Neural cell (in vitro differentiated cells): ENCODE results near the gene BCAT1. TPM values are rescaled to one million over a fixed set of nuclear protein-coding genes. Genes with fewer than 3 reads are reported as not detected.

Source experiments
- H2AFZ ChIP-seq: fragments of 200-600, 300-800 bp; sonication (generic), shearing (Covaris generic); 2 replicates; pipeline ENCODE4 v1.6.0; 2014; ENCODE audit warnings: low read depth, mild to moderate bottlenecking, antibody characterized with exemption, low read length, moderate library complexity
- H3F3A ChIP-seq: fragments of 200-600 bp; shearing (Covaris generic); 2 replicates; pipeline ENCODE4 v1.6.1; 2016; ENCODE audit warnings: mild to moderate bottlenecking, moderate library complexity, mixed read lengths, antibody characterized with exemption, low read length; ENCODE audit not compliant: insufficient read depth, poor library complexity, severe bottlenecking
- H3K27ac ChIP-seq: fragments of 200-600, 300-800 bp; sonication (generic), shearing (Covaris generic); 2 replicates; pipeline ENCODE4 v1.5.1; 2014; ENCODE audit warnings: mild to moderate bottlenecking, low read length, moderate library complexity
- H3K27me3 ChIP-seq: fragments of 300-800, 200-600 bp; sonication (generic), shearing (Covaris generic); 2 replicates; pipeline ENCODE4 v1.6.0; 2014; ENCODE audit warnings: mild to moderate bottlenecking, low read depth, low read length, moderate library complexity; ENCODE audit not compliant: insufficient read depth
- H3K36me3 ChIP-seq: fragments of 300-800, 200-600 bp; sonication (generic), shearing (Covaris generic); 2 replicates; pipeline ENCODE4 v1.5.1; 2014; ENCODE audit warnings: mild to moderate bottlenecking, antibody characterized with exemption, low read length, moderate library complexity; ENCODE audit not compliant: insufficient read depth
- H3K4me2 ChIP-seq: fragments of 300-800, 200-600 bp; sonication (generic), shearing (Covaris generic); 2 replicates; pipeline ENCODE4 v1.6.0; 2014; ENCODE audit warnings: mild to moderate bottlenecking, low read length
- H3K4me3 ChIP-seq: fragments of 300-800, 200-600 bp; sonication (generic), shearing (Covaris generic); 2 replicates; pipeline ENCODE4 v1.5.1; 2014; ENCODE audit warnings: mild to moderate bottlenecking, low read length, moderate library complexity
- H3K79me2 ChIP-seq: fragments of 200-600 bp; shearing (Covaris generic); replicated peaks from 2 replicates; pipeline ENCODE4 v1.6.0; 2014; ENCODE audit warnings: mild to moderate bottlenecking, low read length, moderate library complexity; ENCODE audit not compliant: insufficient read depth
- H3K9ac ChIP-seq: fragments of 300-800, 200-600 bp; sonication (generic), shearing (Covaris generic); 2 replicates; pipeline ENCODE4 v1.6.1; 2016; ENCODE audit warnings: mild to moderate bottlenecking, low read length, mixed read lengths
- H3K9me2 ChIP-seq: fragments of 200-600 bp; shearing (Covaris generic); 2 replicates; pipeline ENCODE4 v1.6.1; 2016; ENCODE audit warnings: mild to moderate bottlenecking, low read length, mixed read lengths; ENCODE audit not compliant: insufficient read depth
- H3K9me3 ChIP-seq: fragments of 200-600, 300-800 bp; sonication (generic), shearing (Covaris generic); 2 replicates; pipeline ENCODE4 v1.6.1; 2016; ENCODE audit warnings: mild to moderate bottlenecking, mixed run types, low read length, moderate library complexity, mixed read lengths
- H4K20me1 ChIP-seq: fragments of 200-600 bp; shearing (Covaris generic); 2 replicates; pipeline ENCODE4 v1.6.1; 2016; ENCODE audit warnings: mild to moderate bottlenecking, mixed run types; ENCODE audit not compliant: insufficient read depth
- EP300 ChIP-seq: fragments of 450-650 bp; conservative IDR thresholded peaks from 2 replicates; pipeline ENCODE4 v1.6.1; 2014; ENCODE audit warnings: antibody characterized with exemption, mild to moderate bottlenecking, moderate library complexity; ENCODE audit not compliant: poor library complexity, severe bottlenecking
- EZH2 ChIP-seq: fragments of 200-600, 300-800 bp; shearing (Covaris generic), sonication (generic); IDR thresholded peaks from 2 replicates; pipeline ENCODE4 v1.6.1; 2014; ENCODE audit warnings: antibody characterized with exemption, low read length, borderline replicate concordance, mild to moderate bottlenecking; ENCODE audit not compliant: insufficient read depth, poor library complexity, severe bottlenecking
- MXI1 ChIP-seq: fragments of 450-650 bp; conservative IDR thresholded peaks from 2 replicates; pipeline ENCODE4 v1.6.1; 2014; ENCODE audit warnings: antibody characterized with exemption, mild to moderate bottlenecking; ENCODE audit not compliant: poor library complexity, severe bottlenecking
- POLR2AphosphoS5 ChIP-seq: IDR thresholded peaks from 2 replicates; pipeline ENCODE4 v1.6.1; 2012
- RAD21 ChIP-seq: fragments of 450-650 bp; conservative IDR thresholded peaks from 2 replicates; pipeline ENCODE4 v1.6.1; 2014; ENCODE audit warnings: antibody characterized with exemption, mild to moderate bottlenecking, moderate library complexity
- SMC3 ChIP-seq: fragments of 450-650 bp; conservative IDR thresholded peaks from 2 replicates; pipeline ENCODE4 v1.6.1; 2014; ENCODE audit warnings: antibody characterized with exemption, mild to moderate bottlenecking, moderate library complexity; ENCODE audit not compliant: poor library complexity
- TAF1 ChIP-seq: IDR thresholded peaks from 2 replicates; pipeline ENCODE4 v1.6.1; 2012; ENCODE audit warnings: low read depth
- polyA plus RNA-seq: library from polyadenylated mRNA; depleted of rRNA; stranded (reverse); fragments of >200 nt; gene quantifications from 2 replicates; pipeline ENCODE4 v1.2.3, GENCODE V29; 2014
- TF ChIP-seq, protein P1 (sequence below): fragments of 450-650 bp; IDR thresholded peaks from 2 replicates; pipeline ENCODE4 v1.5.1; 2014; ENCODE audit warnings: antibody characterized with exemption, mild to moderate bottlenecking, moderate library complexity; ENCODE audit not compliant: poor library complexity, severe bottlenecking
- TF ChIP-seq, protein P2 (sequence below): IDR thresholded peaks from 2 replicates; pipeline ENCODE4 v1.6.1; 2012; ENCODE audit warnings: borderline replicate concordance

BCAT1 gene
- polyA plus RNA-seq, 1 donor from 2014 or later, result 31.3 TPM

DNA sequence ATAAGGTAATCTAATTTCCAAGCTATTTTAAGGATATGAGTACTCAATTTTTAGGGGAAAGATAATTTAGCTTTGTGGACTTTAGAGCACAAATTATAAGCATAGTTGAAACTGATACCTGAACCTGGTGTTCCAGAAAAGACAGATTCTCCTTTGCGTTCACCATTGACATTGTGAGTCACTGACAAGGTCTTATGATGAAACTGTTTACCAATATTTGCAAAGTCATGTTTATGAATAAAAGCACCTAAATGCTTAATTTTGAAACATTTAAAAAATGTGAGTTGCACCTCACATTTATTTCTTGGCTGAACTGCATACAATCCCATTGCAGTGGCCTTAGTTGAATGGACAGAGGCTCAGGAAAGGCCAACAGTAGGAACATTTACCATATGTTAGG, 3.9 kb downstream of the BCAT1 start:
- H2AFZ ChIP-seq, result no peak overlapping the region

DNA sequence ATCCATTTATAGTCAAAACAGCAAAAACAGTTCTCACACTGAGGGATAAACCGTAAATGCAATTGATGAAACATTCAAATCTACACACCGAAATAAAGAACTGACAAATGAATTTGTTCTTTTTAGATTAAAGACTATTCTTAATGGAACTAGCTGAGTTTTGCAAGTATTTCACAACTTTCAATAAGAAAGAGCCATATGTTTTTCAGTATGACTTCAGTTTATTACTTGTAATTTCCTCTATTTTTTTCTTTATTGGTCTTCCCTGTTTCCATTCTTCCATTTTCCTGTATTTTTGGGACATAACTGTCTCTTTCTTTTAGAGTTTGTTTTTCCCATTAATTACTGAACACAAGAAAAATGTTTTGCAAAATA, 4.3 kb downstream of the BCAT1 start:
- Histone ChIP-seq H4K20me1 (no peaks in the 10 kb centered on the region), H2AFZ (no peak overlapping the region), H3K27me3 (peaks cover 22% of the 10 kb centered on the region), H3K9me3 (no peaks in the 10 kb centered on the region), H3K36me3 (no peaks in the 10 kb centered on the region), H3K79me2 (peaks cover 47% of the 10 kb centered on the region), H3F3A (peaks cover 2% of the 10 kb centered on the region), H3K4me2 (no peak overlapping the region), H3K4me3 (no peak overlapping the region), H3K9ac (no peak overlapping the region), H3K9me2 (no peaks in the 10 kb centered on the region), H3K27ac (no peak overlapping the region)
- no peak for TF ChIP-seq EZH2
- TF ChIP-seq, protein P1, sequence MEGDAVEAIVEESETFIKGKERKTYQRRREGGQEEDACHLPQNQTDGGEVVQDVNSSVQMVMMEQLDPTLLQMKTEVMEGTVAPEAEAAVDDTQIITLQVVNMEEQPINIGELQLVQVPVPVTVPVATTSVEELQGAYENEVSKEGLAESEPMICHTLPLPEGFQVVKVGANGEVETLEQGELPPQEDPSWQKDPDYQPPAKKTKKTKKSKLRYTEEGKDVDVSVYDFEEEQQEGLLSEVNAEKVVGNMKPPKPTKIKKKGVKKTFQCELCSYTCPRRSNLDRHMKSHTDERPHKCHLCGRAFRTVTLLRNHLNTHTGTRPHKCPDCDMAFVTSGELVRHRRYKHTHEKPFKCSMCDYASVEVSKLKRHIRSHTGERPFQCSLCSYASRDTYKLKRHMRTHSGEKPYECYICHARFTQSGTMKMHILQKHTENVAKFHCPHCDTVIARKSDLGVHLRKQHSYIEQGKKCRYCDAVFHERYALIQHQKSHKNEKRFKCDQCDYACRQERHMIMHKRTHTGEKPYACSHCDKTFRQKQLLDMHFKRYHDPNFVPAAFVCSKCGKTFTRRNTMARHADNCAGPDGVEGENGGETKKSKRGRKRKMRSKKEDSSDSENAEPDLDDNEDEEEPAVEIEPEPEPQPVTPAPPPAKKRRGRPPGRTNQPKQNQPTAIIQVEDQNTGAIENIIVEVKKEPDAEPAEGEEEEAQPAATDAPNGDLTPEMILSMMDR, result no peak
- no peak for TF ChIP-seq POLR2AphosphoS5
- no peak for TF ChIP-seq SMC3
- TF ChIP-seq TAF1, result no peak
- TF ChIP-seq EP300, result no peak
- TF ChIP-seq RAD21, result no peak
- TF ChIP-seq, protein P2, sequence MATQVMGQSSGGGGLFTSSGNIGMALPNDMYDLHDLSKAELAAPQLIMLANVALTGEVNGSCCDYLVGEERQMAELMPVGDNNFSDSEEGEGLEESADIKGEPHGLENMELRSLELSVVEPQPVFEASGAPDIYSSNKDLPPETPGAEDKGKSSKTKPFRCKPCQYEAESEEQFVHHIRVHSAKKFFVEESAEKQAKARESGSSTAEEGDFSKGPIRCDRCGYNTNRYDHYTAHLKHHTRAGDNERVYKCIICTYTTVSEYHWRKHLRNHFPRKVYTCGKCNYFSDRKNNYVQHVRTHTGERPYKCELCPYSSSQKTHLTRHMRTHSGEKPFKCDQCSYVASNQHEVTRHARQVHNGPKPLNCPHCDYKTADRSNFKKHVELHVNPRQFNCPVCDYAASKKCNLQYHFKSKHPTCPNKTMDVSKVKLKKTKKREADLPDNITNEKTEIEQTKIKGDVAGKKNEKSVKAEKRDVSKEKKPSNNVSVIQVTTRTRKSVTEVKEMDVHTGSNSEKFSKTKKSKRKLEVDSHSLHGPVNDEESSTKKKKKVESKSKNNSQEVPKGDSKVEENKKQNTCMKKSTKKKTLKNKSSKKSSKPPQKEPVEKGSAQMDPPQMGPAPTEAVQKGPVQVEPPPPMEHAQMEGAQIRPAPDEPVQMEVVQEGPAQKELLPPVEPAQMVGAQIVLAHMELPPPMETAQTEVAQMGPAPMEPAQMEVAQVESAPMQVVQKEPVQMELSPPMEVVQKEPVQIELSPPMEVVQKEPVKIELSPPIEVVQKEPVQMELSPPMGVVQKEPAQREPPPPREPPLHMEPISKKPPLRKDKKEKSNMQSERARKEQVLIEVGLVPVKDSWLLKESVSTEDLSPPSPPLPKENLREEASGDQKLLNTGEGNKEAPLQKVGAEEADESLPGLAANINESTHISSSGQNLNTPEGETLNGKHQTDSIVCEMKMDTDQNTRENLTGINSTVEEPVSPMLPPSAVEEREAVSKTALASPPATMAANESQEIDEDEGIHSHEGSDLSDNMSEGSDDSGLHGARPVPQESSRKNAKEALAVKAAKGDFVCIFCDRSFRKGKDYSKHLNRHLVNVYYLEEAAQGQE, result no peak
- no peak for TF ChIP-seq MXI1

More for the DNA sequence above, 3.9 kb downstream of the BCAT1 start:
- Histone ChIP-seq H3K9ac (no peak overlapping the region), H3K9me2 (no peaks in the 10 kb centered on the region), H3F3A (peaks cover 2% of the 10 kb centered on the region), H3K4me3 (no peak overlapping the region), H3K27ac (no peak overlapping the region), H3K27me3 (peaks cover 22% of the 10 kb centered on the region), H3K4me2 (no peak overlapping the region), H3K79me2 (peaks cover 47% of the 10 kb centered on the region), H4K20me1 (no peaks in the 10 kb centered on the region), H3K9me3 (no peaks in the 10 kb centered on the region), H3K36me3 (no peaks in the 10 kb centered on the region)
- no peak for TF ChIP-seq MXI1
- no peak for TF ChIP-seq TAF1
- no peak for TF ChIP-seq SMC3
- TF ChIP-seq, protein P1, result no peak
- TF ChIP-seq EZH2, result no peak
- no peak for TF ChIP-seq RAD21
- TF ChIP-seq, protein P2, result no peak
- no peak for TF ChIP-seq POLR2AphosphoS5
- no peak for TF ChIP-seq EP300
